Measurements from ENCODE around the gene CHCHD1. TPM values are rescaled to one million over a fixed set of nuclear protein-coding genes. Genes with fewer than 3 reads are reported as not detected.

Gene CHCHD1
- total RNA-seq, 1 experiment from 2014 or later: 44.1 TPM

DNA sequence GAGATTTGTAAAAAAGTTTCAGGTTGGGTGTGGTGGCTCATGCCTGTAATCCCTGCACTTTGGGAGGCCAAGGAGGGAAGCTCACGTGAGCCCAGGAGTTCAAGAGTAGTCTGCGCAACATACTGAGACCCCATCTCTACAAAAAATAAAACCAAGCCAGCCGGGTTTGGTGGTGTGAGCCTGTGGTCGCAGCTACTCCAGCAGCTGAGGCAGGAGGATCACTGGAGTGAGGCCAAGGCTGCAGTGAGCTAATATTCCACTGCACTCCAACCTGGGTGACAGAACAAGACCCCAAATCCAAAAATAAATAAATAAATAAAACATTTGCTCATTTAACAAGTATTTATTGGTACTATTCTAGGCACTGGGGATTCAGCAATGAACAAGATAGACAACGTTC, 1.5 kb upstream of the CHCHD1 start:
- intact Hi-C loops (cut with micrococcal nuclease; ENCODE audit: unreplicated experiment): no loop called here
- Histone ChIP-seq H3K79me2 (ENCODE audit: low read depth) (peaks cover 50% of the 10 kb centered on the region), H3K4me1 (replicated peaks; ENCODE audit: insufficient read depth) (peaks cover 26% of the 10 kb centered on the region), H3K27ac (no peak overlapping the region), H2AFZ (no peak overlapping the region), H3K4me2 (peak overlapping the region; percentile 96), H3K4me3 (peak overlapping the region; percentile 74; the same call in 1 of the 2 replicates), H3K36me3 (ENCODE audit: low read depth) (no peaks in the 10 kb centered on the region), H3K9me2 (ENCODE audit: insufficient read depth) (no peaks in the 10 kb centered on the region), H3K27me3 (ENCODE audit: insufficient read depth, low read depth) (no peaks in the 10 kb centered on the region), H3K9me3 (ENCODE audit: insufficient read depth, low read depth) (no peaks in the 10 kb centered on the region), H4K20me1 (ENCODE audit: insufficient read depth) (peaks cover 5% of the 10 kb centered on the region; the same call in 1 of the 2 replicates), H3F3A (ENCODE audit: insufficient read depth, low read depth) (peaks cover 39% of the 10 kb centered on the region)
- ChIA-PET POLR2A (ENCODE audit: unreplicated experiment) (no interaction called here), CTCF (no interaction called here)
- DNase-seq: no peak
- no TSS peak for BruUV-seq (replicated peaks)
- no peak for TF ChIP-seq CTCF (conservative IDR thresholded peaks at IDR 0.05)
- no peak for TF ChIP-seq EZH2 (IDR thresholded peaks at IDR 0.05; ENCODE audit: low read depth)

GRCh38 chr10:73780966-73781365, 882 bp upstream of the CHCHD1 start:
- Histone ChIP-seq H2AFZ (peak overlapping the region; percentile 90; the same call in 1 of the 2 replicates), H3K27ac (no peak overlapping the region), H3K9me3 (ENCODE audit: insufficient read depth, low read depth) (no peaks in the 10 kb centered on the region), H3F3A (ENCODE audit: insufficient read depth, low read depth) (peaks cover 41% of the 10 kb centered on the region), H3K4me2 (peak overlapping the region; percentile 96), H4K20me1 (ENCODE audit: insufficient read depth) (0 out of 2 replicates have a peak, but pooled peaks cover 4% of the 10 kb centered on the region), H3K9me2 (ENCODE audit: insufficient read depth) (no peaks in the 10 kb centered on the region), H3K36me3 (ENCODE audit: low read depth) (no peaks in the 10 kb centered on the region), H3K27me3 (ENCODE audit: insufficient read depth, low read depth) (no peaks in the 10 kb centered on the region), H3K4me3 (peak overlapping the region; percentile 74), H3K79me2 (ENCODE audit: low read depth) (peaks cover 54% of the 10 kb centered on the region), H3K4me1 (replicated peaks; ENCODE audit: insufficient read depth) (peaks cover 26% of the 10 kb centered on the region)
- TF ChIP-seq CTCF (conservative IDR thresholded peaks at IDR 0.05): no peak
- no peak for TF ChIP-seq EZH2 (IDR thresholded peaks at IDR 0.05; ENCODE audit: low read depth)
- intact Hi-C loops (cut with micrococcal nuclease; ENCODE audit: unreplicated experiment): no loop called here
- no peak for DNase-seq
- ChIA-PET POLR2A (ENCODE audit: unreplicated experiment) (interaction anchor here (0.6 to 0.7 kb wide), 2 partner anchors 13 to 1954 kb away, joined by 5 to 7 read pairs; no protein-coding TSS in a partner anchor), CTCF (no interaction called here)
- BruUV-seq (replicated peaks): TSS peak; percentile 56

GRCh38 chr10:73781548-73781878, 335 bp upstream of the CHCHD1 start:
- peak overlapping the region; percentile 96 for H3K4me2 ChIP-seq
- peaks cover 28% of the 10 kb centered on the region for H3K4me1 ChIP-seq (replicated peaks; ENCODE audit: insufficient read depth)
- no peaks in the 10 kb centered on the region for H3K9me3 ChIP-seq (ENCODE audit: insufficient read depth, low read depth)
- H3K27ac ChIP-seq: peak overlapping the region; percentile 32; the same call in 1 of the 2 replicates
- H3K9me2 ChIP-seq (ENCODE audit: insufficient read depth): no peaks in the 10 kb centered on the region
- peaks cover 59% of the 10 kb centered on the region for H3K79me2 ChIP-seq (ENCODE audit: low read depth)
- H3K4me3 ChIP-seq: peak overlapping the region; percentile 74
- H3F3A ChIP-seq (ENCODE audit: insufficient read depth, low read depth): peaks cover 42% of the 10 kb centered on the region
- TF ChIP-seq CTCF (conservative IDR thresholded peaks at IDR 0.05) (no peak), EZH2 (IDR thresholded peaks at IDR 0.05; ENCODE audit: low read depth) (no peak)
- H4K20me1 ChIP-seq (ENCODE audit: insufficient read depth): 0 out of 2 replicates have a peak, but pooled peaks cover 9% of the 10 kb centered on the region
- H3K36me3 ChIP-seq (ENCODE audit: low read depth): no peaks in the 10 kb centered on the region
- intact Hi-C loops (cut with micrococcal nuclease; ENCODE audit: unreplicated experiment): no loop called here
- no TSS peak for BruUV-seq (replicated peaks)
- peak overlapping the region; percentile 90 for H2AFZ ChIP-seq
- ChIA-PET CTCF (no interaction called here), POLR2A (ENCODE audit: unreplicated experiment) (interaction anchor here (0.6 to 0.7 kb wide), 3 partner anchors 13 to 1955 kb away, joined by 5 to 7 read pairs (median 6); no protein-coding TSS in a partner anchor)
- no peaks in the 10 kb centered on the region for H3K27me3 ChIP-seq (ENCODE audit: insufficient read depth, low read depth)
- DNase-seq: no peak
